Peyer's patch (tissue), 4 donors: Measurements from ENCODE around the gene WDR86. TPM values are rescaled to one million over a fixed set of nuclear protein-coding genes. Genes with fewer than 3 reads are reported as not detected.

ENCODE experiments used
- DNase-seq, 3 donors: peaks; one replicate each; pipeline ENCODE4 v3.0.0-alpha.2; 2017 to 2019
- H3K27ac ChIP-seq, 4 donors: fragments of 200-600 bp; sonication (generic); one replicate each; pipeline ENCODE4 v1.5.1; 2016 to 2019
- H3K27me3 ChIP-seq, 2 donors: fragments of 200-600 bp; sonication (generic); one replicate each; pipeline ENCODE4 v1.5.1; 2019
- H3K36me3 ChIP-seq, 3 donors: fragments of 200-600 bp; sonication (generic); one replicate each; pipeline ENCODE4 v1.5.1; 2016 to 2019
- H3K4me1 ChIP-seq, 4 donors: fragments of 200-600 bp; sonication (generic); one replicate each; pipeline ENCODE4 v1.5.1; 2016 to 2019
- H3K4me3 ChIP-seq, 4 donors: fragments of 200-600 bp; sonication (generic); 1 replicate in 3 of 4; 2 replicates in 1 of 4; pipeline ENCODE4 v1.5.1; 2016 to 2019; ENCODE audit warnings: mild to moderate bottlenecking in 1 of 4
- H3K9me3 ChIP-seq, 4 donors: fragments of 200-600 bp; sonication (generic); one replicate each; pipeline ENCODE4 v1.5.1; 2016 to 2019; ENCODE audit warnings: mild to moderate bottlenecking in 1 of 4
- POLR2A ChIP-seq, 2 donors: fragments of 450-650 bp; IDR thresholded peaks; one replicate each; pipeline ENCODE4 v1.5.1; 2017; ENCODE audit warnings: antibody characterized with exemption in 2 of 2, mild to moderate bottlenecking in 2 of 2, moderate library complexity in 2 of 2
- total RNA-seq, 4 donors: library from RNA; depleted of rRNA; stranded (reverse); fragments of >200 nt; gene quantifications; one replicate each; pipeline ENCODE4 v1.1.0, GENCODE V29; 2016
- TF ChIP-seq, protein P1 (sequence below), 6 experiments: fragments of 450-650 bp in 4 of 6; fragments of 200-600 bp in 2 of 6; sonication (generic) in 1 of 6; IDR thresholded peaks; one replicate each; pipeline ENCODE4 v1.5.1; 2017 to 2019; ENCODE audit warnings: antibody characterized with exemption in 6 of 6, mild to moderate bottlenecking in 3 of 6, moderate library complexity in 1 of 6

Gene WDR86
- total RNA-seq, 4 donors from 2014 or later = 5.9 to 13.2 (median 6.6) TPM; not detected in 1

DNA sequence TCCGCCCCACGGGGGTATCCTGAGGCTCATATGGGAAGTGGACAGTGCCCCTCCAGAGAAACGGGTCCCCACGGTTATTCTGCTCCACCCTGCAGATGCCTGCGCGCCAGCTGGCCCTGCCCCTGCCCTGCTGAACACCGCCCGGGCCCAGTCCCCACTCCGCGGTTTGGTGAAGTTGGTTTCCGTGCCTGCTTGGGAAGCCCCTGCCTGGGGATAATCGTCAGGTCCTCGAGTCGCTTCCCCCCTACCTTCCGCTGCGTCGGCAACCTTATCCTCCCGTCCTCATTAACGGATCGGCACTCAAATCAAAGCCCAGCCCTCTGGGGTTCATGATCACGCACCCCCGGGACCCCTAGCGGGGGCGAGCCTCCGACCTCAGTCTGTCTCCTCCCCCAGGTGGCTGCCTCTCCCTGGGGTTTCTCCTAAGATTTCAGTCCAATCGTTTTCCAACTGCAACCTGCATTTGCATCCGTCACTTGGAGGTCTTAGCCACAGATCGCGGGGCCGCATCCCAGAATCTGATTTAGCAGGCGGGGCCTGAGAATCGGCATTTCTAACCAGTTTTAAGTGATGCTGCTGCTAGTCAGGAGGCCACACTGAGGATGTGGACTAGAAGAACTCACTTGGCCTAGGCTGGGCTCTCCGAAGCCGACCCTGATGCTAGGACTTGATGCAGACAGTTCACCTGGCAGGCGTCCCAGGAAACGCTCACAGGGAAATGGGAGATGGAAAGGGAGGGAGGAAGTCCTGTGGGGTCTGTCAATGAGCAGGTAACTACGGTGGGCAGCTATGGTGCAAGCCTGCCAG is 27.6 kb downstream of the WDR86 start:
- peaks cover 0 to 21% (median 12%) of the 10 kb centered on the region in 4 donors for H3K4me1 ChIP-seq
- peaks cover 0 to 13% (median 0%) of the 10 kb centered on the region in 3 donors for H3K36me3 ChIP-seq
- H3K9me3 ChIP-seq = no peaks in the 10 kb centered on the region
- peaks cover 0 to 9% of the 10 kb centered on the region in 2 donors for H3K27me3 ChIP-seq
- peak in 1 of 3 donors; percentile 48 for DNase-seq
- peak overlapping the region; percentile 27 to 54 (median 47) for H3K4me3 ChIP-seq
- no peak overlapping the region for H3K27ac ChIP-seq
- TF ChIP-seq, protein P1, sequence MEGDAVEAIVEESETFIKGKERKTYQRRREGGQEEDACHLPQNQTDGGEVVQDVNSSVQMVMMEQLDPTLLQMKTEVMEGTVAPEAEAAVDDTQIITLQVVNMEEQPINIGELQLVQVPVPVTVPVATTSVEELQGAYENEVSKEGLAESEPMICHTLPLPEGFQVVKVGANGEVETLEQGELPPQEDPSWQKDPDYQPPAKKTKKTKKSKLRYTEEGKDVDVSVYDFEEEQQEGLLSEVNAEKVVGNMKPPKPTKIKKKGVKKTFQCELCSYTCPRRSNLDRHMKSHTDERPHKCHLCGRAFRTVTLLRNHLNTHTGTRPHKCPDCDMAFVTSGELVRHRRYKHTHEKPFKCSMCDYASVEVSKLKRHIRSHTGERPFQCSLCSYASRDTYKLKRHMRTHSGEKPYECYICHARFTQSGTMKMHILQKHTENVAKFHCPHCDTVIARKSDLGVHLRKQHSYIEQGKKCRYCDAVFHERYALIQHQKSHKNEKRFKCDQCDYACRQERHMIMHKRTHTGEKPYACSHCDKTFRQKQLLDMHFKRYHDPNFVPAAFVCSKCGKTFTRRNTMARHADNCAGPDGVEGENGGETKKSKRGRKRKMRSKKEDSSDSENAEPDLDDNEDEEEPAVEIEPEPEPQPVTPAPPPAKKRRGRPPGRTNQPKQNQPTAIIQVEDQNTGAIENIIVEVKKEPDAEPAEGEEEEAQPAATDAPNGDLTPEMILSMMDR (IDR thresholded peaks at IDR 0.05) = no peak
- no peak for TF ChIP-seq POLR2A (IDR thresholded peaks at IDR 0.05)

DNA sequence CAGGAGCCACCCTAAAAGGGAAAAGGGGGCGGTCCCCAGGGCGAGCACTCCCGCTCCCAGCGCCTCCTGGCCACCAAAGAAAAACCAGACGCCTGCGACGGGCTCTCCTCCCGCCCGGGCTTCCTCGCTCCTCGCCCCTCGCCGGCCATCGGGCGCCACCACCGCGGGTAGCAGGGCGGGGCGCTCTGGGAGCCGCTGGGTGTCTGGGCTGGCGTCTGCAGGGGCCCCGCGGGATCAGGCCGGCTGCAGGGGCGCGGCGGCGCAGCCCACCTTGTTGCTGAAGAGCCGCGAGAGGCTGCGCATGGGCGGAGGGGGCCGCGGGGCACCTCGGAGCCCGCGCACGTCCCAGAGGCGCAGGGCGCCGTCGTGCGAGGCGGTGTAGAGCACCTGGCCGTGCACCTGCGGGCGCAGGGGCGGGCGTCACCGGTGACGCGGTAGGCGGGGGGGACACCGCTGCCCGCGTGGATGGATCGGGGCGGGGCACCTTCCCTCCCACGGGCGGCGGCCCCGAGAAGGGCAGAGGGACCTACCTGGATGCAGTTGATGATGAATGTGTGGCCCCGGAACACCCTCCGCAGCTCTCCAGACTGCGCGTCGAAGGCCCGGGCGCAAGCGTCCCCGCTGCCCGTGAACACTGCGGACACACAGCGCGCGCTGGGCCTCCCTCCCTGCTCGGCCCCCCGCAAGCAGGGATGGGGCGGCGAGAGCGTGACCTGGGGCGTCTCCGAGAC is 28.3 kb downstream of the WDR86 start:
- peak overlapping the region in 1 of 4 donors; percentile 19 for H3K27ac ChIP-seq
- H3K36me3 ChIP-seq = peaks cover 0 to 21% (median 0%) of the 10 kb centered on the region in 3 donors
- H3K9me3 ChIP-seq = no peaks in the 10 kb centered on the region
- peaks cover 0 to 21% (median 12%) of the 10 kb centered on the region in 4 donors for H3K4me1 ChIP-seq
- no peak for TF ChIP-seq POLR2A (IDR thresholded peaks at IDR 0.05)
- TF ChIP-seq, protein P1 (IDR thresholded peaks at IDR 0.05) = no peak
- peaks cover 0 to 9% of the 10 kb centered on the region in 2 donors for H3K27me3 ChIP-seq
- DNase-seq = peak in 2 of 3 donors; percentile 46 to 56
- H3K4me3 ChIP-seq = peak overlapping the region; percentile 27 to 54 (median 47)

DNA sequence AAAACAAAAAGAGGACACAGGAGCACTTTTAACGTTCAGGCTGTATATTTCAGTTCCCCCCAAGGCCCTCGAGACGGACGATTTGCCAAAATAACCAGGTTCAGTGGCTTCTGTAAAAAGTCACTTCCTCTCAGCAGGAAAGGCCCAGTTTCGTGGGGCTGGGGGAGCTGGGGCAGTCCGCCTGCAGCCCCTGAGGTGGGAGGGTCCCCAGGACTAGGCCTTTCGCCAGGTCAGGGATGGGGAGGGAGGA is 28.8 kb downstream of the WDR86 start:
- no peak for TF ChIP-seq POLR2A (IDR thresholded peaks at IDR 0.05)
- TF ChIP-seq, protein P1 (IDR thresholded peaks at IDR 0.05) = no peak
- DNase-seq = no peak
- peak overlapping the region in 2 of 4 donors; percentile 43 to 54 for H3K4me3 ChIP-seq
- peak overlapping the region in 1 of 4 donors; percentile 19 for H3K27ac ChIP-seq
- H3K27me3 ChIP-seq = peaks cover 0 to 9% of the 10 kb centered on the region in 2 donors
- peaks cover 0 to 21% (median 12%) of the 10 kb centered on the region in 4 donors for H3K4me1 ChIP-seq
- peaks cover 0 to 26% (median 0%) of the 10 kb centered on the region in 3 donors for H3K36me3 ChIP-seq
- no peaks in the 10 kb centered on the region for H3K9me3 ChIP-seq

DNA sequence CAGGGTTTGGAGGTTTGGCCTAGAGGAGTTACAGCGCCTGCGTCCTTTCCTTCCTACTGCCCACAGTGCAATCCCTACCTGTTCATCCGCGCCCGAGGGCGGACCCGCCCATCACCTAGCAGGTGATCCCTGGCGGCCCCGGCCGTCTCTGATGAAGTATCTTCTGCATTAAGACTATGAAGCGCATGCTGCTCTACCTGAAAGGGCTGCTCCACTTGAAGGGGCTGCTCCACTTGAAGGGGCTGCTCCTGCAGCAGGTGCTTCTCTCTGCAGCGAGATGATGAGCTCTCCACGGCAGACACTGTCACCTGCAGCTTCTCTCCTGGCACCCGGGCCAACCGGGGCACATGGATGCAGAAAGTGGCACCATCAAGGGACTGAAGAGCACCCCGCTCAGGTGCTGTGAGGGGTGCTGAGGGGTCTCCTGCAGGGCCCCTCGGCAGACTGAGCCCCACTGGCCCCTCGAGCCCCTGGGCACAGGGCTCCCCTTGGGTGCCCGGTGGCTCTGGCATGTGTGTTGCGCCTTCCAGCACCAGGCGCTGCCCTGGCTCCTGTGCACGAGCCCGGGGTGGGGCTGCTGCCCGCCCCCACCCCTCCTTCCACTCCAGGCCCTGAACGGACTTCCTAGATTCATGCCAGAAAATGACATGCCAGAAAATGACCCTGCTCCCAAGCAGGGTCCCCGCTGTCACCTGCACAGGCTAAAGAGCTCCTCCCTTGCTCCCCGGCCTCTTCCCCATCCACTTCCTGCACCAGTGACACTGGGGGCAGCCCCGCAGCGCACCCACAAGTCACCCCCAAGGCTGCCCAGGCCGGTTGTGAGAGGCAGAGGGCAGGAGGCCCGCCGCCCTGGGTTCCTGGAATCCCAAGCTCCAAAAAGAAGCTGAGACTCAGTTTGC is 29.4 kb downstream of the WDR86 start:
- Histone ChIP-seq H3K27me3 (peaks cover 0 to 9% of the 10 kb centered on the region in 2 donors), H3K4me1 (peaks cover 0 to 21% (median 12%) of the 10 kb centered on the region in 4 donors), H3K36me3 (peaks cover 0 to 32% (median 0%) of the 10 kb centered on the region in 3 donors), H3K9me3 (no peaks in the 10 kb centered on the region), H3K27ac (peak overlapping the region in 1 of 4 donors; percentile 19), H3K4me3 (peak overlapping the region in 1 of 4 donors; percentile 54)
- TF ChIP-seq, protein P1 (IDR thresholded peaks at IDR 0.05) = no peak
- no peak for TF ChIP-seq POLR2A (IDR thresholded peaks at IDR 0.05)
- DNase-seq = peak in 1 of 3 donors; percentile 49
